GM12865 (cell line): ENCODE data around the gene GOLGA8F.
"Not testable (repeated sequence)": the region's sequence is repeated elsewhere in the genome, so short reads cannot be mapped to it uniquely, and the experiment has no call there.

Source experiments
- DNase-seq: peaks from one replicate; pipeline ENCODE4 v3.0.0; 2010; ENCODE audit warnings: low read depth
- H3K4me3 ChIP-seq: 2 replicates; pipeline ENCODE4 v1.5.1; 2011; ENCODE audit warnings: mild to moderate bottlenecking, low read depth, low read length, control low read depth

Gene GOLGA8F, protein sequence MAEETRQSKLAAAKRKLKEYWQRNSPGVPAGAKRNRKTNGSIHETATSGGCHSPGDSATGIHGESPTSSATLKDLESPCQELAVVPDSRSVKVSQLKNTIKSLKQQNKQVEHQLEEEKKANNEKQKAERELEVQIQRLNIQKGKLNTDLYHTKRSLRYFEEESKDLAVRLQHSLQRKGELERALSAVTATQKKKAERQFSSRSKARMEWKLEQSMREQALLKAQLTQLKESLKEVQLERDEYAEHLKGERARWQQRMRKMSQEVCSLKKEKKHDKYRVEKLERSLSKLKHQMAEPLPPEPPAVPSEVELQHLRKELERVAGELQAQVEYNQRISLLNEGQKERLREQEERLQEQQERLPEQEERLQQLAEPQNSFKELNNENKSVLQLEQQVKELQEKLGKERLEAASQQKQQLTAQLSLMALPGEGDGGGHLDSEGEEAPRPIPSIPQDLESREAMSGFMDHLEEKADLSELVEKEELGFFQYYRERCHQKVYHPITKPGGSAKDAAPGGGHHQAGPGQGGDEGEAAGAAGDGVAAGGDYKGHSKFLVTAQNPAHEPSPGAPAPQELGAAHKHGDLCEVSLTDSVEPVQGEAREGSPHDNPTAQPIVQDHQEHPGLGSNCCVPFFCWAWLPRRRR

DNA sequence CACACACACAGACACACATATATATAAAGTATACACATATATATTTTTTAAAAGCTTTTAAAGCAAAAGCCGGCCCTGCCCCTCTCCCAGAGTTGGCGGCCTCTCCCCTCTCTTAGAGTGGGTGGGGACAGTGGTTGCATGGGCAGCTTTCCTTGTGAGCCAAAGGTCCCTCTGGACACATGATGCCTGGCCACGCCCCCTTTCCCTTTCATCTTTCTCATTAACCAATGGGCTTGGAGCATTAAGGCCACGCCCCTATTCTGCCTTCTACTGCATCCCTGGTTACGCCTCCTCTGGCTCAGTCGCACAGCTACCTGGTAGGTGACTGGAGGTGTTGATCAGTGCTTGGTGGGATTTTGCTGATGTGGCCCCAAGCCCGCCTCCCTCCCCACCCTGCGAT, at the start of gene GOLGA8F:
TSS of gene GOLGA8F (plus strand) at position 301 of the 400 bp plus-strand sequence. CDS start at position 399, 98 bp downstream.
- not testable (repeated sequence) for H3K4me3 ChIP-seq, DNase-seq

DNA sequence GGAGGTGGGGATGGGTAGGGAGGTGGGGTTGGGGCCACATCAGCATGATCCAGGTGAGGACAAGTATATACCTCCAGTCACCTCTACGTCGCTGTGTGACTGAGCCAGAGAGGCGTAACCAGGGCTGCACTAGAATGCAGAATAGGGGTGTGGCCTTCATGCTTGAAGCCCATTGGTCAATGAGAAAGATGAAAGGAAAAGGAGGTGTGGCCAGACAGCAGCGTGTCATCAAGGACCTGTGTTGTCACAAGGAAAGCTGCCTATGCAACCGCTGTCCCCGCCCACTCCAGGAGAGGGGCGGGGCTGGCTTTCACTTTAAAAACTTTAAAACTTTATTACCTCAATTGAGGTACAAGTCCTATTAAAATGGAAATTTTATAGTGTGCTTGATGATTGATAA, 20.5 kb upstream of the GOLGA8F start, which contains the start of gene GOLGA6L24:
TSS of gene GOLGA6L24 (minus strand) at position 101 of the 400 bp plus-strand sequence. CDS start at position 40, 61 bp downstream.
- DNase-seq: not testable (repeated sequence)

GRCh38 chr15:28365502-28365901, 13.0 kb upstream of the GOLGA8F start:
- DNase-seq, H3K4me3 ChIP-seq: not testable (repeated sequence)

More for the DNA sequence above, 20.5 kb upstream of the GOLGA8F start, which contains the start of gene GOLGA6L24:
- H3K4me3 ChIP-seq: not testable (repeated sequence)

DNA sequence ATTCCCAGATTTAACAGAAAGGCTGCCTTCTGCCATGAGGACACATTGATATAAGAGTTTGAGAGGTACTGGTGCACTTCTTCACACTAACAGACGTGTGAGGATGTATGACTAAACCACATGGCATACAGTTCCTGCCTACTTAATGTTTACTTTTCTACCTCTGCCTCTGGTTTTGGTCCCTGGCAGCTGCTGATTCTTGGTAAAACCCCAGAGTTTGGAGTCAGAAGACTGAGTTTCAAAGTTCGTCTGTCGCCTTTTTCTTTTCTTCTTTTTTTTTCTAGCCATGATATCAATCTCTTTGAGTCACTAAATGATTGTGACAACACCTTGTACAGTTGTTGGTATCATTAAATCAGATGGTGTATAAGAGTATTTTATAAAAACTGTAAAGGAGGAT, 1.6 kb downstream of the GOLGA8F start:
- DNase-seq, H3K4me3 ChIP-seq: not testable (repeated sequence)

- H3K4me3 ChIP-seq, DNase-seq: not testable (repeated sequence)
Observed at GRCh38 chr15:28396022-28396421, 17.6 kb downstream of the GOLGA8F start.

GRCh38 chr15:28402774-28403435, 24.4 kb downstream of the GOLGA8F start:
- not testable (repeated sequence) for DNase-seq

GRCh38 chr15:28420470-28420869, 42.0 kb downstream of the GOLGA8F start:
- H3K4me3 ChIP-seq: not testable (repeated sequence)
- peak; percentile 0 for DNase-seq

More at GRCh38 chr15:28402774-28403435, 24.4 kb downstream of the GOLGA8F start:
- not testable (repeated sequence) for H3K4me3 ChIP-seq

DNA sequence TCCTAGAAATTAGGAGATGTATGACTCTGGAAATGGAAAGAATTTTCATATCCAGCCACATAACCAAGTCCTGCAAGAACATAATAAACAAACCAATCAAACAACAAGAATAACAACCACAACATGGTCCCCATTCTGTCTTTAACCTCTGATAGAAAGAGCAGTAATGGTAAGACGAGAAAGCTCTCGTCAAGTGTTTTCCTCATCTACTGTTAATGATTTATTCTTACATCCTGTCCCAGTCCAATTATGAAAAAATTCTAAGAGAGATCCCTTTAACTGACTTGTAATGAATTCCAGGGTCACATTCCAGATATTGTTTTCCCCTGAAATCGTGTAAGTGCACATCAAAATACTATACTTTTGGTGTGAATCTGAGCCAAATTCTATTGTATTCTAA, 57.1 kb downstream of the GOLGA8F start:
- not testable (repeated sequence) for DNase-seq, H3K4me3 ChIP-seq
